IMR-90 (cell line): ENCODE results near the gene PTH1R. TPM values are rescaled to one million over a fixed set of nuclear protein-coding genes. Genes with fewer than 3 reads are reported as not detected.

Experiments
- ATAC-seq: fragments of 200-7000 bp; cut with Tn5 transposase; 2 replicates; pipeline ENCODE4 v1.9.1; 2020; ENCODE audit warnings: low read depth, mild to moderate bottlenecking, moderate library complexity
- BruUV-seq: library from RNA; stranded (reverse); fragments of 400-500 nt; replicated peaks from 2 replicates; lab custom pipeline; 2021; lab: Mats Ljungman, UMichigan
- CTCF ChIA-PET: fragments of 300-600 bp; formaldehyde crosslinking; extraction: SDS; loops from one replicate; lab custom pipeline; 2021; ENCODE audit warnings: antibody characterized with exemption; lab: Yijun Ruan, JAX
- POLR2A ChIA-PET: fragments of 300-600 bp; sonication (Branson Sonifier 250); formaldehyde crosslinking; loops from one replicate; lab custom pipeline; 2022; ENCODE audit warnings: antibody characterized with exemption; ENCODE audit not compliant: unreplicated experiment; lab: Charles Lee
- DNase-seq: peaks from one replicate; pipeline ENCODE4 v3.0.0; 2013
- H2AFZ ChIP-seq: replicated peaks from 2 replicates; pipeline ENCODE3; 2013; ENCODE audit warnings: low read length, mild to moderate bottlenecking; ENCODE audit not compliant: poor library complexity
- H2AK5ac ChIP-seq: 2 replicates; pipeline ENCODE4 v1.6.1; 2013; ENCODE audit warnings: low read depth, low read length, inconsistent platforms
- H2AK9ac ChIP-seq: replicated peaks from 2 replicates; pipeline ENCODE3; 2013; ENCODE audit warnings: mild to moderate bottlenecking, low read depth, low read length, moderate library complexity; ENCODE audit not compliant: poor library complexity
- H2BK120ac ChIP-seq: 2 replicates; pipeline ENCODE4 v1.6.1; 2013; ENCODE audit warnings: low read depth, low read length, inconsistent platforms
- H2BK15ac ChIP-seq: 3 replicates; pipeline ENCODE4 v1.6.1; 2013; ENCODE audit warnings: low read depth, low read length, inconsistent platforms
- H2BK20ac ChIP-seq: 2 replicates; pipeline ENCODE4 v1.6.1; 2013; ENCODE audit warnings: low read depth, mild to moderate bottlenecking, inconsistent platforms, low read length, moderate library complexity
- H2BK5ac ChIP-seq: 2 replicates; pipeline ENCODE4 v1.6.1; 2013; ENCODE audit warnings: mild to moderate bottlenecking, low read depth, low read length, inconsistent platforms; ENCODE audit not compliant: poor library complexity, severe bottlenecking
- H3K14ac ChIP-seq: replicated peaks from 2 replicates; pipeline ENCODE4 v1.6.1; 2013; ENCODE audit warnings: low read depth, low read length, inconsistent platforms
- H3K18ac ChIP-seq: 2 replicates; pipeline ENCODE4 v1.6.1; 2013; ENCODE audit warnings: low read depth, low read length, control low read depth
- H3K23ac ChIP-seq: 2 replicates; pipeline ENCODE4 v1.6.1; 2013; ENCODE audit warnings: low read depth, low read length, inconsistent platforms
- H3K27ac ChIP-seq: 2 replicates; pipeline ENCODE4 v1.5.1; 2013; ENCODE audit warnings: mild to moderate bottlenecking, control low read depth, low read length; ENCODE audit not compliant: insufficient read depth
- H3K27me3 ChIP-seq: 2 replicates; pipeline ENCODE4 v1.6.1; 2013; ENCODE audit warnings: low read length; ENCODE audit not compliant: control insufficient read depth, insufficient read depth
- H3K36me3 ChIP-seq: 2 replicates; pipeline ENCODE4 v1.6.1; 2013; ENCODE audit warnings: low read length, mixed read lengths; ENCODE audit not compliant: control insufficient read depth, insufficient read depth
- H3K4ac ChIP-seq: 2 replicates; pipeline ENCODE4 v1.6.1; 2013; ENCODE audit warnings: low read depth, low read length, inconsistent platforms
- H3K4me1 ChIP-seq: 2 replicates; pipeline ENCODE4 v1.6.1; 2013; ENCODE audit warnings: low read length, mixed read lengths; ENCODE audit not compliant: control insufficient read depth, insufficient read depth
- H3K4me2 ChIP-seq: 2 replicates; pipeline ENCODE4 v1.6.1; 2013; ENCODE audit warnings: low read depth, mild to moderate bottlenecking, control low read depth, low read length, moderate library complexity
- H3K4me3 ChIP-seq: 2 replicates; pipeline ENCODE4 v1.5.1; 2013; ENCODE audit warnings: low read depth, mild to moderate bottlenecking, control low read depth, low read length, moderate library complexity; ENCODE audit not compliant: insufficient read depth
- H3K56ac ChIP-seq: 2 replicates; pipeline ENCODE4 v1.6.1; 2013; ENCODE audit warnings: low read length, inconsistent platforms; ENCODE audit not compliant: insufficient read depth; ENCODE audit errors: extremely low read depth
- H3K79me1 ChIP-seq, 2 experiments: 2 replicates each; pipeline ENCODE4 v1.6.1; 2013; ENCODE audit warnings: low read length in 2 of 2, inconsistent platforms in 1 of 2, low read depth in 1 of 2
- H3K9ac ChIP-seq: 2 replicates; pipeline ENCODE4 v1.6.1; 2013; ENCODE audit warnings: low read depth, low read length, control low read depth
- H3K9me1 ChIP-seq: 2 replicates; pipeline ENCODE4 v1.6.1; 2013; ENCODE audit warnings: low read length, inconsistent platforms; ENCODE audit not compliant: insufficient read depth
- H3K9me3 ChIP-seq: 2 replicates; pipeline ENCODE4 v1.6.1; 2013; ENCODE audit warnings: low read length; ENCODE audit not compliant: control insufficient read depth, insufficient read depth
- H4K20me1 ChIP-seq: 2 replicates; pipeline ENCODE4 v1.6.1; 2013; ENCODE audit warnings: low read length, inconsistent platforms; ENCODE audit not compliant: insufficient read depth
- H4K5ac ChIP-seq: 2 replicates; pipeline ENCODE4 v1.6.1; 2013; ENCODE audit warnings: mild to moderate bottlenecking, low read depth, low read length, control low read depth
- H4K8ac ChIP-seq, 2 experiments: 2 replicates each; pipeline ENCODE4 v1.6.1; 2013; ENCODE audit warnings: low read depth in 2 of 2, low read length in 2 of 2, control low read depth in 1 of 2, inconsistent platforms in 1 of 2
- H4K91ac ChIP-seq: 2 replicates; pipeline ENCODE4 v1.6.1; 2013; ENCODE audit warnings: low read depth, low read length, inconsistent platforms; ENCODE audit not compliant: insufficient read depth
- BHLHE40 ChIP-seq: fragments of 150-350 bp; IDR thresholded peaks from 2 replicates; pipeline ENCODE4 v1.6.1; 2016; ENCODE audit warnings: mild to moderate bottlenecking, low read depth, low read length
- CEBPB ChIP-seq: IDR thresholded peaks from 2 replicates; pipeline ENCODE4 v1.6.1; 2012; ENCODE audit warnings: low read depth, low read length, improper control_type of control experiment
- CHD1 ChIP-seq: IDR thresholded peaks from 2 replicates; pipeline ENCODE4 v1.6.1; 2012; ENCODE audit warnings: low read depth, low read length, improper control_type of control experiment
- CTCF ChIP-seq: conservative IDR thresholded peaks from 2 replicates; pipeline ENCODE4 v1.5.1; 2012; ENCODE audit warnings: mild to moderate bottlenecking, low read depth, low read length, improper control_type of control experiment
- ELK1 ChIP-seq: fragments of 150-350 bp; IDR thresholded peaks from 2 replicates; pipeline ENCODE4 v1.6.1; 2016; ENCODE audit warnings: low read depth, mild to moderate bottlenecking, low read length, moderate library complexity, borderline replicate concordance
- FOS ChIP-seq: fragments of 150-350 bp; IDR thresholded peaks from 2 replicates; pipeline ENCODE4 v1.6.1; 2016; ENCODE audit warnings: low read depth, low read length
- NFE2L2 ChIP-seq: fragments of 150-350 bp; IDR thresholded peaks from 2 replicates; pipeline ENCODE4 v1.6.1; 2016; ENCODE audit warnings: low read depth, mild to moderate bottlenecking, low read length
- POLR2A ChIP-seq: IDR thresholded peaks from 2 replicates; pipeline ENCODE4 v1.6.1; 2012; ENCODE audit warnings: mild to moderate bottlenecking, low read depth, low read length
- RCOR1 ChIP-seq: IDR thresholded peaks from 2 replicates; pipeline ENCODE4 v1.6.1; 2012; ENCODE audit warnings: mild to moderate bottlenecking, low read length, improper control_type of control experiment; ENCODE audit not compliant: insufficient replicate concordance
- RFX5 ChIP-seq: IDR thresholded peaks from 2 replicates; pipeline ENCODE4 v1.8.0; 2012; ENCODE audit warnings: low read depth, mild to moderate bottlenecking, low read length, moderate library complexity
- USF2 ChIP-seq: fragments of 150-350 bp; IDR thresholded peaks from 2 replicates; pipeline ENCODE4 v1.6.1; 2017; ENCODE audit warnings: mild to moderate bottlenecking, antibody characterized with exemption, low read length, low read depth
- WGBS, 2 experiments: methylation state at CpG; one replicate each; pipeline versions ENCODE4 v1.1.5 to v1.1.7; 2013; ENCODE audit warnings: missing lambda C conversion rate in 2 of 2; ENCODE audit not compliant: insufficient read length in 1 of 2; ENCODE audit errors: extremely low coverage in 2 of 2; 5-methylcytosine and 5-hydroxymethylcytosine counted together
- dilution Hi-C: fragments of 300-500 bp; cut with HindIII; formaldehyde crosslinking; loops from one replicate; pipeline ENCODE4 v1.14.3; 2018; ENCODE audit warnings: low sequenced_read_pairs; ENCODE audit not compliant: unreplicated experiment
- in situ Hi-C: fragments of 300-500 bp; cut with MboI; formaldehyde crosslinking; loops from 3 replicates; pipeline ENCODE4 v1.14.3; 2019; ENCODE audit warnings: low sequenced_read_pairs, inconsistent platforms, mixed read lengths
- intact Hi-C: fragments of 100-400 bp; cut with micrococcal nuclease; formaldehyde crosslinking; loops from 2 replicates; pipeline ENCODE4 v1.10.0; 2022
- polyA plus RNA-seq, 3 experiments: library from polyadenylated mRNA; depleted of rRNA; stranded (reverse); fragments of >200 nt; gene quantifications; 2 replicates each; pipeline ENCODE4 v1.2.3, GENCODE V29; 2012; ENCODE audit warnings: low replicate concordance in 1 of 3
- total RNA-seq: library from RNA; depleted of rRNA; stranded (reverse); fragments of >200 nt; gene quantifications from 2 replicates; pipeline ENCODE4 v1.2.3, GENCODE V29; 2012

The PTH1R gene
- total and polyA plus RNA-seq, 2 of the 4 experiments (the other 2 are of a cell fraction): 0.15 to 0.18 TPM

GRCh38 chr3:46901061-46901460, 23.5 kb downstream of the PTH1R start:
- ChIA-PET CTCF (no interaction called here), POLR2A (no interaction called here)
- BruUV-seq: no TSS peak
- H3K79me1 ChIP-seq: no peaks in the 10 kb centered on the region
- no peaks in the 10 kb centered on the region for H3K9me3 ChIP-seq
- no peaks in the 10 kb centered on the region for H4K20me1 ChIP-seq
- peaks cover 4% of the 10 kb centered on the region; the same call in 1 of the 2 replicates for H3K9me1 ChIP-seq
- H4K5ac ChIP-seq: no peak overlapping the region
- H4K91ac ChIP-seq: no peak overlapping the region
- no peak overlapping the region for H3K56ac ChIP-seq
- no peak overlapping the region for H2AK9ac ChIP-seq
- H2BK120ac ChIP-seq: no peak overlapping the region
- no peak overlapping the region for H2BK20ac ChIP-seq
- dilution Hi-C loops (no loop called here), in situ Hi-C loops (no loop called here), intact Hi-C loops (no loop called here)
- TF ChIP-seq POLR2A (no peak), ELK1 (no peak), FOS (no peak), USF2 (no peak), CEBPB (no peak), BHLHE40 (no peak), NFE2L2 (no peak), CHD1 (no peak), RCOR1 (no peak), CTCF (no peak), RFX5 (no peak)
- peaks cover 7% of the 10 kb centered on the region; the same call in 1 of the 2 replicates for H3K27me3 ChIP-seq
- no peak overlapping the region for H2AK5ac ChIP-seq
- no peak overlapping the region for H3K27ac ChIP-seq
- no peak overlapping the region for H3K4me3 ChIP-seq
- no peak overlapping the region for H2BK5ac ChIP-seq
- H3K9ac ChIP-seq: no peak overlapping the region
- H4K8ac ChIP-seq: no peak overlapping the region
- no peak overlapping the region for H2BK15ac ChIP-seq
- no peaks in the 10 kb centered on the region for H3K36me3 ChIP-seq
- WGBS, 2 experiments: no CpG with 5 or more reads among the region's 3 CpGs
- H3K4me2 ChIP-seq: no peak overlapping the region
- no peak overlapping the region for H3K14ac ChIP-seq
- DNase-seq (no peak), ATAC-seq (no peak)
- H3K18ac ChIP-seq: no peak overlapping the region
- H3K4me1 ChIP-seq: no peaks in the 10 kb centered on the region
- H3K23ac ChIP-seq: no peak overlapping the region
- no peak overlapping the region for H2AFZ ChIP-seq
- no peak overlapping the region for H3K4ac ChIP-seq
